CD4-positive, alpha-beta T cell (primary cell): Measurements from ENCODE around the gene ANXA3. TPM values are rescaled to one million over a fixed set of nuclear protein-coding genes. Genes with fewer than 3 reads are reported as not detected.

Source experiments
- ATAC-seq: fragments of 200-7000 bp; cut with Tn5 transposase; one replicate; pipeline ENCODE4 v1.10.0; 2022; ENCODE audit warnings: mild to moderate bottlenecking; ENCODE audit not compliant: poor library complexity
- CTCF ChIA-PET: fragments of 350-600 bp; sonication (Branson Sonifier 250); formaldehyde crosslinking; loops from one replicate; lab custom pipeline; 2021; ENCODE audit warnings: antibody characterized with exemption, inconsistent platforms; lab: Charles Lee
- POLR2A ChIA-PET: fragments of 350-600 bp; sonication (Branson Sonifier 250); formaldehyde crosslinking; loops from one replicate; lab custom pipeline; 2021; ENCODE audit warnings: antibody characterized with exemption, inconsistent platforms; lab: Charles Lee
- DNase-seq, 14 experiments: peaks; one replicate each; pipeline ENCODE4 v3.0.0-alpha.2; 2013 to 2020; ENCODE audit warnings: mixed read lengths in 2 of 14
- H3K27ac ChIP-seq, 2 donors: one replicate each; pipeline versions ENCODE4 v1.5.1 to v1.7.0; 2013; ENCODE audit warnings: low read length in 2 of 2, low read depth in 1 of 2, mild to moderate bottlenecking in 1 of 2
- H3K27me3 ChIP-seq, 2 experiments: 1 replicate in 1 of 2; 2 replicates in 1 of 2; pipeline versions ENCODE4 v1.6.1 to v1.7.0; 2013; ENCODE audit warnings: low read length in 2 of 2, control low read depth in 1 of 2, mild to moderate bottlenecking in 1 of 2, moderate library complexity in 1 of 2; ENCODE audit not compliant: insufficient read depth in 2 of 2, control insufficient read depth in 1 of 2
- H3K36me3 ChIP-seq: one replicate; pipeline ENCODE4 v1.6.1; 2013; ENCODE audit warnings: low read length, control low read depth; ENCODE audit not compliant: insufficient read depth
- H3K4me1 ChIP-seq: one replicate; pipeline ENCODE4 v1.6.1; 2013; ENCODE audit warnings: low read length, control low read depth; ENCODE audit not compliant: insufficient read depth
- H3K4me3 ChIP-seq: one replicate; pipeline ENCODE4 v1.5.1; 2013; ENCODE audit warnings: mild to moderate bottlenecking, low read length, moderate library complexity
- H3K9me3 ChIP-seq, 2 experiments: 1 replicate in 1 of 2; 2 replicates in 1 of 2; pipeline versions ENCODE4 v1.6.1 to v1.7.0; 2013; ENCODE audit warnings: low read length in 2 of 2, mild to moderate bottlenecking in 2 of 2, control low read depth in 1 of 2, moderate library complexity in 1 of 2; ENCODE audit not compliant: control insufficient read depth in 1 of 2, insufficient read depth in 1 of 2
- H3K27ac Mint-ChIP-seq: one replicate; pipeline ENCODE4 v1.8.0; 2020; ENCODE audit warnings: mixed read lengths
- H3K27me3 Mint-ChIP-seq: one replicate; pipeline ENCODE4 v1.8.0; 2021; ENCODE audit warnings: mixed read lengths
- H3K36me3 Mint-ChIP-seq: one replicate; pipeline ENCODE4 v1.8.0; 2021; ENCODE audit warnings: low read depth, mixed read lengths
- H3K4me1 Mint-ChIP-seq: one replicate; pipeline ENCODE4 v1.8.0; 2021; ENCODE audit warnings: low read depth, mixed read lengths
- H3K4me3 Mint-ChIP-seq: one replicate; pipeline ENCODE4 v1.8.0; 2020; ENCODE audit warnings: mild to moderate bottlenecking, mixed read lengths
- H3K9me3 Mint-ChIP-seq: one replicate; pipeline ENCODE4 v1.8.0; 2020; ENCODE audit warnings: mixed read lengths
- intact Hi-C, 2 experiments: fragments of 100-400 bp; cut with DNase I in 1 of 2; cut with micrococcal nuclease in 1 of 2; formaldehyde crosslinking; loops; one replicate each; pipeline versions ENCODE4 v1.15.1 to v1.9.0; 2023 to 2025; cut with DNase I, micrococcal nuclease
- total RNA-seq, 174 experiments: library from RNA in 2 of 174; stranded (reverse) in 2 of 174; gene quantifications; one replicate each; pipeline ENCODE4 v1.2.3 and lab custom pipeline; 2021 to 2026
- TF ChIP-seq, protein P1 (sequence below): fragments of 200-600 bp; IDR thresholded peaks from one replicate; pipeline ENCODE4 v1.8.0; 2022; ENCODE audit warnings: antibody characterized with exemption, mild to moderate bottlenecking

Gene ANXA3
- total RNA-seq, 2 experiments from 2014 or later = not detected

DNA sequence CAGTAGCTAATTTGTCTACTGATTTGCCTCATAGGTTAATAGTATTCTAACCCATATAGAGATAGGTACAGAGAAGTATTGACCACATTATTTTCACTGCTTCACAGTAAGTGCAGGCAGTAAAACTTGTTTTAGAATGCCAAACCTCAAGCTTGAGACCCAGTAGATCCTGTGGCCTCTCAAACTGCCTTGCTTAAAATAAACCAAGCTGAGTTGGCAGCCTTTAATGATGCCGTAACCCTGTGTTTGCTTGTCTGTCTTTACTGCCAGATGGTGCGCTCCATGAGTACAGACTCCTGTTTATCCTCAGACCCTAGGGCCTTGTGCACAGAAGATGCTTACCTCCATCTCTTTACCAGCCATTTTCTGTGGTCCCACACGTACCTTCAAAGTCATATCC lies 50.8 kb downstream of the ANXA3 start:
- TF ChIP-seq, protein P1, sequence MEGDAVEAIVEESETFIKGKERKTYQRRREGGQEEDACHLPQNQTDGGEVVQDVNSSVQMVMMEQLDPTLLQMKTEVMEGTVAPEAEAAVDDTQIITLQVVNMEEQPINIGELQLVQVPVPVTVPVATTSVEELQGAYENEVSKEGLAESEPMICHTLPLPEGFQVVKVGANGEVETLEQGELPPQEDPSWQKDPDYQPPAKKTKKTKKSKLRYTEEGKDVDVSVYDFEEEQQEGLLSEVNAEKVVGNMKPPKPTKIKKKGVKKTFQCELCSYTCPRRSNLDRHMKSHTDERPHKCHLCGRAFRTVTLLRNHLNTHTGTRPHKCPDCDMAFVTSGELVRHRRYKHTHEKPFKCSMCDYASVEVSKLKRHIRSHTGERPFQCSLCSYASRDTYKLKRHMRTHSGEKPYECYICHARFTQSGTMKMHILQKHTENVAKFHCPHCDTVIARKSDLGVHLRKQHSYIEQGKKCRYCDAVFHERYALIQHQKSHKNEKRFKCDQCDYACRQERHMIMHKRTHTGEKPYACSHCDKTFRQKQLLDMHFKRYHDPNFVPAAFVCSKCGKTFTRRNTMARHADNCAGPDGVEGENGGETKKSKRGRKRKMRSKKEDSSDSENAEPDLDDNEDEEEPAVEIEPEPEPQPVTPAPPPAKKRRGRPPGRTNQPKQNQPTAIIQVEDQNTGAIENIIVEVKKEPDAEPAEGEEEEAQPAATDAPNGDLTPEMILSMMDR = no peak
- intact Hi-C loops = no loop called here
- no peak overlapping the region for H3K27ac Mint-ChIP-seq
- no peaks in the 10 kb centered on the region for H3K36me3 Mint-ChIP-seq
- H3K27me3 ChIP-seq = no peaks in the 10 kb centered on the region
- DNase-seq (no peak), ATAC-seq (no peak)
- H3K9me3 Mint-ChIP-seq = no peaks in the 10 kb centered on the region
- H3K27ac ChIP-seq = no peak overlapping the region
- H3K27me3 Mint-ChIP-seq = no peaks in the 10 kb centered on the region
- H3K4me3 ChIP-seq = no peak overlapping the region
- no peak overlapping the region for H3K4me3 Mint-ChIP-seq
- CTCF ChIA-PET = interaction anchor here (0.7 kb wide), 1 partner anchor 9 kb away, joined by 3 read pairs; no protein-coding TSS in a partner anchor
- no peaks in the 10 kb centered on the region for H3K9me3 ChIP-seq
- H3K4me1 Mint-ChIP-seq = no peaks in the 10 kb centered on the region
- POLR2A ChIA-PET = no interaction called here
- no peaks in the 10 kb centered on the region for H3K36me3 ChIP-seq
- no peaks in the 10 kb centered on the region for H3K4me1 ChIP-seq

DNA sequence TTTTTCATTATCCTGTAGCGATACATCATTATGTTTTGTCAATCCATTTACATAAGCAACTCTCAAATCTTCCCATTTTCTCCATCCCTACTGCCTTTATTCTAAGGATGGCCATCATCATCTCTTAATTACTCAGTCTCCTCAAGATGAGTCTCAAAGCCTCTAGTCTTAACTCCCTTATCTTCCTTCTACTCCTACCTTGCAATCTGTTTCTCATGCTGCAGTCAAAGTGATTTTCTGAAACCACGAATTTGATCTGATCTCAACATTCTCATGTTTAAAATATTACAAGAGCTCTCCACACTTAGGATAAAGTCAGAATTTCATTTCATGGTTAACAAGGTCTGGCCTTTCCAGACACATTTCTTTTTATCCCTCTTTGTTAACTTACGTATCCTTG lies 51.8 kb downstream of the ANXA3 start:
- no peaks in the 10 kb centered on the region for H3K27me3 Mint-ChIP-seq
- Histone ChIP-seq H3K4me1 (no peaks in the 10 kb centered on the region), H3K27me3 (no peaks in the 10 kb centered on the region), H3K27ac (no peak overlapping the region), H3K36me3 (no peaks in the 10 kb centered on the region), H3K9me3 (no peaks in the 10 kb centered on the region), H3K4me3 (no peak overlapping the region)
- DNase-seq (no peak), ATAC-seq (no peak)
- TF ChIP-seq, protein P1 = no peak
- ChIA-PET POLR2A (no interaction called here), CTCF (no interaction called here)
- H3K4me3 Mint-ChIP-seq = no peak overlapping the region
- H3K27ac Mint-ChIP-seq = no peak overlapping the region
- peaks cover 8% of the 10 kb centered on the region for H3K4me1 Mint-ChIP-seq
- H3K9me3 Mint-ChIP-seq = no peaks in the 10 kb centered on the region
- intact Hi-C loops = no loop called here
- no peaks in the 10 kb centered on the region for H3K36me3 Mint-ChIP-seq

DNA sequence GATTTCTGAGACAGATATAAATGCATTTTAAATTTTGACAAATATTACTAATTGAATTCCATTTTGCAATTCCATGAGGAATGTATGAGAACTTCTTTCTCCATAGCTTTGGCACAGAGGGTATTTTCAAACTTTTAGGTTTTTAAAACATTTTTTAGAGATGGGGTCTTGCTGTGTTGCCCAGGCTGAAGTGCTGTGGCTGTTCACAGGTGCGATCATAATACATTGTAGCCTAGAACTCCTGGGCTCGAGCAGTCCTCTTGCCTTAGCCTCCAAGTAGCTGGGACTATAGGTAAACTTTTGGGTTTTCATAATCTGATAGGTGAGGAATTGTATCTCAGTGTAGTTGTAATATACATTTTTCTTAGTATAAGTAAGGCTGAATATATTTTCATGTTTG lies 53.4 kb downstream of the ANXA3 start:
- Histone ChIP-seq H3K9me3 (no peaks in the 10 kb centered on the region), H3K36me3 (no peaks in the 10 kb centered on the region), H3K27me3 (no peaks in the 10 kb centered on the region), H3K27ac (no peak overlapping the region), H3K4me1 (no peaks in the 10 kb centered on the region), H3K4me3 (no peak overlapping the region)
- no peak overlapping the region for H3K4me3 Mint-ChIP-seq
- H3K36me3 Mint-ChIP-seq = no peaks in the 10 kb centered on the region
- TF ChIP-seq, protein P1 = no peak
- no peak for DNase-seq
- H3K9me3 Mint-ChIP-seq = no peaks in the 10 kb centered on the region
- CTCF ChIA-PET = no interaction called here
- H3K4me1 Mint-ChIP-seq = peaks cover 16% of the 10 kb centered on the region
- POLR2A ChIA-PET = interaction anchor here (0.6 kb wide), 2 partner anchors 10 to 1655 kb away, joined by 3 to 6 read pairs; no protein-coding TSS in a partner anchor
- intact Hi-C loops = no loop called here
- no peak overlapping the region for H3K27ac Mint-ChIP-seq
- no peaks in the 10 kb centered on the region for H3K27me3 Mint-ChIP-seq
- ATAC-seq = no peak
